ENCODE data around the gene CHD8.

DNA sequence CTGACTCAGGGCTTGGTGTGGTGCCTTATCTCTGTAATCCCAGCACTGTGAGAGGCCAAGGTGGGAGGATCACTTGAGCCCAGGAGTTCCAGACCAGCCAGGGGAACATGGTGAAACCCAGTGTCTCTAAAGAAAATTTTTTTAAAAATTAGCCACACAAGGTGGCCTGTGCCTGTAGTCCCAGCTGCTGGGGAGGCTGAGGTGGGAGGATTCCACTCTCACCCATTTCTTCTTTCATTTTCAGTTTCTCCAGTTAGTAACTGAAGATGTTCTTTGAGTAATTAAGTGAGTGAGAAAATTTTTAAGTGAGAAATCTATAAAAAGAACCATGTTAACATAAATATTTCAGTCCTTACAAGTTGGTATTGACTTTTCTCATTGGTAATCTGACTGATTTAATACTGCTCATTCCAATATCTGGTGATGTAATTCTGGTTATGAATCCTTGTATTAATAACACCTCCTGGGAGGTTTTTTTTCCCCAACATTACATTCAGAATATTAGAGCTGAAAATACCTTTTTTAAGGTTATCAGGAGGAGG, 49.2 kb upstream of the CHD8 start:
- TF ChIP-seq CTCF (conservative IDR thresholded peaks at IDR 0.05; ENCODE audit: low read length) = no peak
- TF ChIP-seq EZH2phosphoT487 (IDR thresholded peaks at IDR 0.05; ENCODE audit: borderline replicate concordance) = no peak
